GM03348 (cell line): Measurements from ENCODE around the gene GATM.
"Not testable (repeated sequence)": the region's sequence is repeated elsewhere in the genome, so short reads cannot be mapped to it uniquely, and the experiment has no call there.

Experiments
- DNase-seq: peaks from one replicate; pipeline ENCODE4 v3.0.0; 2012; ENCODE audit warnings: low spot score

The GATM gene

GRCh38 chr15:45387380-45388007 is 9.2 kb upstream of the GATM start:
- DNase-seq = no peak

GRCh38 chr15:45386974-45387373 is 8.6 kb upstream of the GATM start:
- no peak for DNase-seq

GRCh38 chr15:45386420-45386819 is 8.1 kb upstream of the GATM start:
- DNase-seq = no peak

- no peak for DNase-seq
Measured at GRCh38 chr15:45385590-45385989, 7.2 kb upstream of the GATM start.

- no peak for DNase-seq
Measured at GRCh38 chr15:45384700-45385099, 6.4 kb upstream of the GATM start.

- no peak for DNase-seq
Measured at GRCh38 chr15:45378913-45379262, 544 bp upstream of the GATM start.

GRCh38 chr15:45377609-45378148 is 665 bp downstream of the GATM start:
- DNase-seq = peak; percentile 9

GRCh38 chr15:45376967-45377608 is 1.3 kb downstream of the GATM start:
- no peak for DNase-seq

GRCh38 chr15:45376300-45376928 is 1.9 kb downstream of the GATM start:
- DNase-seq = no peak

GRCh38 chr15:45375836-45376235 is 2.5 kb downstream of the GATM start:
- no peak for DNase-seq

GRCh38 chr15:45373976-45374375 is 4.4 kb downstream of the GATM start:
- DNase-seq = no peak

GRCh38 chr15:45372041-45372995 is 6.0 kb downstream of the GATM start:
- DNase-seq = no peak

GRCh38 chr15:45371546-45371945 is 6.8 kb downstream of the GATM start:
- no peak for DNase-seq

- DNase-seq = not testable (repeated sequence)
Measured at GRCh38 chr15:45370042-45370441, 8.3 kb downstream of the GATM start.

- not testable (repeated sequence) for DNase-seq
Measured at GRCh38 chr15:45367222-45367621, 11.1 kb downstream of the GATM start.

- DNase-seq = no peak
Measured at GRCh38 chr15:45364271-45364670, 14.1 kb downstream of the GATM start.

GRCh38 chr15:45363801-45364200 is 14.5 kb downstream of the GATM start:
- DNase-seq = no peak

- DNase-seq = no peak
Measured at GRCh38 chr15:45363334-45363733, 15.0 kb downstream of the GATM start.

GRCh38 chr15:45362419-45362818 is 15.9 kb downstream of the GATM start:
- no peak for DNase-seq

- no peak for DNase-seq
Measured at GRCh38 chr15:45361878-45362277, 16.5 kb downstream of the GATM start.

- DNase-seq = no peak
Measured at GRCh38 chr15:45355860-45356259, 22.5 kb downstream of the GATM start.

- DNase-seq = no peak
Measured at GRCh38 chr15:45354711-45355110, 23.6 kb downstream of the GATM start.
